HUES6 (cell line): ENCODE measurements around the gene DDR2.
"Not testable (repeated sequence)": the region's sequence is repeated elsewhere in the genome, so short reads cannot be mapped to it uniquely, and the experiment has no call there.

Source experiments
- H3K27ac ChIP-seq: 2 replicates; pipeline ENCODE4 v1.7.0; 2013; ENCODE audit warnings: low read depth, mild to moderate bottlenecking, low read length, inconsistent platforms
- H3K27me3 ChIP-seq: 2 replicates; pipeline ENCODE4 v1.6.1; 2013; ENCODE audit warnings: low read length; ENCODE audit not compliant: control insufficient read depth, insufficient read depth
- H3K36me3 ChIP-seq: 2 replicates; pipeline ENCODE4 v1.6.1; 2013; ENCODE audit warnings: low read length; ENCODE audit not compliant: control insufficient read depth, insufficient read depth
- H3K4me1 ChIP-seq: 2 replicates; pipeline ENCODE4 v1.6.1; 2013; ENCODE audit warnings: low read length; ENCODE audit not compliant: control insufficient read depth, insufficient read depth
- H3K4me3 ChIP-seq: 2 replicates; pipeline ENCODE4 v1.5.1; 2013; ENCODE audit warnings: low read depth, low read length
- H3K9ac ChIP-seq: one replicate; pipeline ENCODE4 v1.6.1; 2013; ENCODE audit warnings: mild to moderate bottlenecking, low read length
- H3K9me3 ChIP-seq: 2 replicates; pipeline ENCODE4 v1.6.1; 2013; ENCODE audit warnings: low read depth, low read length; ENCODE audit not compliant: control insufficient read depth, insufficient read depth

The DDR2 gene

GRCh38 chr1:162740755-162741154 lies 108.5 kb downstream of the DDR2 start:
- no peak overlapping the region for H3K27ac ChIP-seq
- H3K4me1 ChIP-seq, result no peaks in the 10 kb centered on the region
- no peak overlapping the region for H3K9ac ChIP-seq
- no peaks in the 10 kb centered on the region for H3K27me3 ChIP-seq
- peaks cover 6% of the 10 kb centered on the region; the same call in 1 of the 2 replicates for H3K9me3 ChIP-seq
- H3K36me3 ChIP-seq, result no peaks in the 10 kb centered on the region
- no peak overlapping the region for H3K4me3 ChIP-seq

DNA sequence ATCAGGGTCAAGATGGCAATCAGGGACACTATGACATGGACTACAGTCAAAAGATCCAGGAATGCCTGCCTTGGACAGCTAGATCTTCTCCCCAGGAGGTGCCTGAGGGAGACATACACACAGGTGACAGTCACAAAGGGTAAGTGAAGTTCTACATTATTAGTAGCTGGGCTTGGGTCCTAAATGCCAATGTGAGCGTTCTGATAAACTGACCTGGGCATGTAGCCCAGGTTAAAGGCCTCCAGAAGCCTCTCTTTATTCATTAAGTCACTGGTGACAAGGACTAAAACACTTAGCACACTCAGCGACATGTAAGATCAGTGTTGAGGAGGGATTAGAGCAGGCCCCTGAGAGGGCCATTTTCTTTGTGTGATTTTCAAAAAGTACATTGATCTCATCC lies 109.3 kb downstream of the DDR2 start:
- no peaks in the 10 kb centered on the region for H3K36me3 ChIP-seq
- no peak overlapping the region for H3K4me3 ChIP-seq
- no peak overlapping the region for H3K9ac ChIP-seq

DNA sequence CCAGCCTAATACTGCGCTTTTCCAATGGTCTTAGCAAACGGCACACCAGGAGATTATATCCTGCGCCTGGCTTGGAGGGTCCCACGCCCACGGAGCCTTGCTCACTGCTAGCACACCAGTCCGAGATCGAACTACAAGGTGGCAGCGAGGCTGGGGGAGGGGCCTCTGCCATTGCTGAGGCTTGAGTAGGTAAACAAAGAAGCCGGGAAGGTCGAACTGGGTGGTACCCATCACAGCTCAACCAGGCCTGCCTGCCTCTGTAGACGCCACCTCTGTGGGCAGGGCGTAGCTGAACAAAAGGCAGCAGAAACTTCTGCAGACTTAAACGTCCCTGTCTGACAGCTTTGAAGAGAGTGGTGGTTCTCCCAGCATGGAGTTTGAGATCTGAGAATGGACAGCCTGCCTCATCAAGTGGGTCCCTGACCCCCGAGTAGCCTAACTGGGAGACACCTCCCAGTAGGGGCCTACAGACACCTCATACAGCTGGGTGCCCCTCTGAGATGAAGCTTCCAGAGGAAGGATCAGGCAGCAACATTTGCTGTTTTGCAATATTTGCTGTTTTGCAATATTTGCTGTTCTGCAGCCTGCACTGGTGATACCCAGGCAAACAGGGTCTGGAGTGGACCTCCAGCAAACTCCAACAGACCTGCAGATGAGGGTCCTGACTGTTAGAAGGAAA lies 114.1 kb downstream of the DDR2 start:
- H3K36me3 ChIP-seq, H3K9ac ChIP-seq, H3K4me3 ChIP-seq, H3K27ac ChIP-seq, H3K27me3 ChIP-seq, H3K4me1 ChIP-seq: not testable (repeated sequence)
- H3K9me3 ChIP-seq, result peaks cover 13% of the 10 kb centered on the region

More for the DNA sequence above, 109.3 kb downstream of the DDR2 start:
- peaks cover 13% of the 10 kb centered on the region for H3K9me3 ChIP-seq
- H3K27ac ChIP-seq, result no peak overlapping the region
- no peaks in the 10 kb centered on the region for H3K27me3 ChIP-seq
- H3K4me1 ChIP-seq, result no peaks in the 10 kb centered on the region

GRCh38 chr1:162753001-162753658 lies 120.9 kb downstream of the DDR2 start:
- Histone ChIP-seq H3K9ac (no peak overlapping the region), H3K4me3 (no peak overlapping the region), H3K27ac (no peak overlapping the region), H3K27me3 (no peaks in the 10 kb centered on the region), H3K4me1 (no peaks in the 10 kb centered on the region), H3K9me3 (no peaks in the 10 kb centered on the region), H3K36me3 (no peaks in the 10 kb centered on the region)

GRCh38 chr1:162753998-162754585 lies 121.8 kb downstream of the DDR2 start:
- no peak overlapping the region for H3K27ac ChIP-seq
- H3K27me3 ChIP-seq, result no peaks in the 10 kb centered on the region
- no peaks in the 10 kb centered on the region for H3K4me1 ChIP-seq
- H3K4me3 ChIP-seq, result no peak overlapping the region
- no peaks in the 10 kb centered on the region for H3K9me3 ChIP-seq
- no peaks in the 10 kb centered on the region for H3K36me3 ChIP-seq
- H3K9ac ChIP-seq, result no peak overlapping the region

DNA sequence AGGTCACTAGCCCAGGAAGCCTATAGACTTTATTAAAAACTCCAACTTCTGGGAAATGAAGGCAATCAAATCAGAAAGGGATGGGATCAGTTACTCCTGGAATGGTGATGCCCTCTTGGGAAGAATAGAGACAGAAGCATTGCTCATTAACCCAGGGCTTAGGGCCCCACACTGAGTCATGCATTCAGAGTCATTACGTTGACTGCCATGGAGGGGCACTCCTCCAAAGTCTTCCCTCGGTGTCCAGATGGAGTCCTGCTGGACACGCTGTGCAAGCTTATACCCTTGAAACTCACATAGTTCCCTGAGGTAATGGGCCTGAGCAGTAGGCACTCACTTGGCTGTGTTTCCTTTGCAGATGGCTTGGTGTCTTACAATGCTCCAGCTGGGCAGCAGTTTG lies 123.0 kb downstream of the DDR2 start:
- Histone ChIP-seq H3K27ac (no peak overlapping the region), H3K9me3 (no peaks in the 10 kb centered on the region), H3K4me3 (no peak overlapping the region), H3K27me3 (no peaks in the 10 kb centered on the region), H3K4me1 (no peaks in the 10 kb centered on the region), H3K36me3 (no peaks in the 10 kb centered on the region), H3K9ac (no peak overlapping the region)

DNA sequence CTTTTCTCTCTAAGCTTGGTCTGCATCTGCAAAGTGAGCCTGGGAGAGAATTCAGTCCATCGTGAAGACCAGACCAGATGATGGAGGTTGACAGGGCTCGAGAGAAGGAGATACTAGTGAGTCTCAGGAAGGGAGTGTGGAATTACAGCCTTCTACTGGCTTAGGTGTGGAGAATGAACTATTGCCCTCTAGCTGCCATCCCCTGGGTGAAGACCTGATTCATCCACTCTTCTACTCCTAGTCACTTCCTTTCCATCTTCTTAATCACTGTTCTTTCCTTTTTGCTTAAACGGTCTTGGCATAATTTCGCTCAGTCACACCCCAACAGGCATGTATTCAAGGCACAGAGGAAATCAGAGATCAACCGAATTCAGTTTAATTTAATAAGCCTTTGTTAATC lies 124.3 kb downstream of the DDR2 start:
- no peaks in the 10 kb centered on the region for H3K27me3 ChIP-seq
- no peak overlapping the region for H3K9ac ChIP-seq
- H3K4me1 ChIP-seq, result no peaks in the 10 kb centered on the region
- no peak overlapping the region for H3K27ac ChIP-seq
- H3K9me3 ChIP-seq, result no peaks in the 10 kb centered on the region
- H3K4me3 ChIP-seq, result no peak overlapping the region
- no peaks in the 10 kb centered on the region for H3K36me3 ChIP-seq

DNA sequence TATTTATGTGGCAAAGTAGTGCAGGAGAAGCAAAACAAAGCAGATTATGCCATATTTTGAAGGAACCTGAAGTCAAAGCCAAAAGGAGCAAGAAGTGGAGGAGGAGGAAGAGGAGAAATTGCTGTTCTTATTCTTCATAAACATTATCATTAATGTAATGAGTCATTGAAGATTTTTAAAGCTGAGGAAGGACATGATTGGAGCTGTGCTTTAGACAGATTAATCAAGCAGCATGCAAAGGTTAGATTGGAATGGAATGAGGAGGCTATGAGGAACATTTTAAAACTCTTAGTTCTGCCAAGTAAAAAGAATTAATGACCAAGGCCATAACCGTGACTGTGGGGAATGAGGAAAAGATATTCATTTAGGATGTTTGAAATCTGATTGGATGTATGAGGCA lies 125.2 kb downstream of the DDR2 start:
- Histone ChIP-seq H3K9ac (no peak overlapping the region), H3K27ac (no peak overlapping the region), H3K4me3 (no peak overlapping the region), H3K36me3 (no peaks in the 10 kb centered on the region), H3K9me3 (no peaks in the 10 kb centered on the region), H3K4me1 (no peaks in the 10 kb centered on the region), H3K27me3 (no peaks in the 10 kb centered on the region)

- H3K9ac ChIP-seq, result no peak overlapping the region
- no peak overlapping the region for H3K4me3 ChIP-seq
- H3K4me1 ChIP-seq, result no peaks in the 10 kb centered on the region
- H3K36me3 ChIP-seq, result no peaks in the 10 kb centered on the region
- no peaks in the 10 kb centered on the region; the same call in 1 of the 2 replicates for H3K9me3 ChIP-seq
- no peak overlapping the region for H3K27ac ChIP-seq
- H3K27me3 ChIP-seq, result no peaks in the 10 kb centered on the region
These were observed 133.5 kb downstream of the DDR2 start for GRCh38 chr1:162765788-162766187.

DNA sequence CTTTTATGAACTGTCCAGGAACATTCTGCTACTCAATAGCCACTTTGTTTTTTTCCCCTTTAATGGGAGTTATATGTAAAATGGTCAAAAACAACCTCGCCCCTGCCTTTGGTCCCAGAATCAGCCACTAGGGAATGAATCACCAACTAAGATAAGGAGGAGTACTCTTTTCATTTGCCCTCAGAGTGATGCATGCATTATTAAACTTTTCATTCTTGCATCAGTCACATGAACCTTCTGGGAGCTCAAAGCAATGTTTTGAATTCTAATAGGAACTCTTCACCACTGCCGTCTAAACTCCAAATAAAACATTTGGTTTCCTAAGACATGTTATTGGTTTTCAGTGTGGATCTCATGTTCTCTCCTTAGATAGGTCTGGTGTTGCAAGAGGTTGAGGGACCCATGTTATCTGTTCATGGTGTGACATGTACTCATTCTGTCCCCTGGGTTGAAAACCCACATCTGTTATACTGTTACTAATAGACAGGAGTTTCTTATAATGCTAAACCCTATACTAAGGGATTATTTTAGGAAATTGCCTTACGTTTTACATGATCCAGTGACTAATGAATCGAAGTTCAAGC lies 140.4 kb downstream of the DDR2 start:
- H3K27me3 ChIP-seq, result no peaks in the 10 kb centered on the region
- H3K9ac ChIP-seq, result no peak overlapping the region
- no peaks in the 10 kb centered on the region; the same call in 1 of the 2 replicates for H3K9me3 ChIP-seq
- H3K27ac ChIP-seq, result no peak overlapping the region
- H3K4me1 ChIP-seq, result no peaks in the 10 kb centered on the region
- no peak overlapping the region for H3K4me3 ChIP-seq
- no peaks in the 10 kb centered on the region for H3K36me3 ChIP-seq

- H3K27me3 ChIP-seq, result no peaks in the 10 kb centered on the region
- no peak overlapping the region for H3K4me3 ChIP-seq
- no peaks in the 10 kb centered on the region for H3K9me3 ChIP-seq
- no peaks in the 10 kb centered on the region for H3K4me1 ChIP-seq
- no peak overlapping the region for H3K9ac ChIP-seq
- no peak overlapping the region for H3K27ac ChIP-seq
- H3K36me3 ChIP-seq, result no peaks in the 10 kb centered on the region
These were observed 141.7 kb downstream of the DDR2 start for GRCh38 chr1:162774007-162774406.
